Gastroesophageal sphincter (tissue), 4 donors: ENCODE measurements around the gene LYSMD4. TPM values are rescaled to one million over a fixed set of nuclear protein-coding genes. Genes with fewer than 3 reads are reported as not detected.

Experiments
- ATAC-seq: fragments of 150-250 bp; one replicate; pipeline ENCODE4 v1.9.1; 2016; ENCODE audit warnings: mild to moderate bottlenecking, moderate library complexity
- H3K27ac ChIP-seq, 4 donors: fragments of 200-600 bp; sonication (generic) in 3 of 4; 1 replicate in 3 of 4; 2 replicates in 1 of 4; pipeline ENCODE4 v1.5.1; 2016 to 2019
- H3K27me3 ChIP-seq: fragments of 200-600 bp; sonication (generic); one replicate; pipeline ENCODE4 v1.5.1; 2019
- H3K36me3 ChIP-seq, 2 donors: fragments of 200-600 bp; sonication (generic); one replicate each; pipeline ENCODE4 v1.5.1; 2019; ENCODE audit warnings: control low read depth in 1 of 2
- H3K4me1 ChIP-seq, 3 donors: fragments of 200-600 bp; sonication (generic); 1 replicate in 2 of 3; 2 replicates in 1 of 3; pipeline ENCODE4 v1.5.1; 2016 to 2019; ENCODE audit warnings: control low read depth in 2 of 3
- H3K4me3 ChIP-seq, 2 donors: fragments of 200-600 bp; sonication (generic); one replicate each; pipeline ENCODE4 v1.5.1; 2019; ENCODE audit warnings: mild to moderate bottlenecking in 1 of 2, moderate library complexity in 1 of 2
- H3K9me3 ChIP-seq, 3 donors: fragments of 200-600 bp; sonication (generic); one replicate each; pipeline ENCODE4 v1.5.1; 2017 to 2019; ENCODE audit warnings: control low read depth in 2 of 3
- CTCF ChIP-seq, 4 experiments: fragments of 200-600 bp in 2 of 4; fragments of 450-650 bp in 2 of 4; sonication (generic) in 1 of 4; IDR thresholded peaks; one replicate each; pipeline ENCODE4 v1.5.1; 2017 to 2019; ENCODE audit warnings: antibody characterized with exemption in 4 of 4, mild to moderate bottlenecking in 2 of 4, moderate library complexity in 2 of 4
- EP300 ChIP-seq: sonication (generic); formaldehyde crosslinking; IDR thresholded peaks from one replicate; pipeline ENCODE4 v1.6.1; 2017; ENCODE audit warnings: antibody characterized with exemption, mild to moderate bottlenecking
- POLR2A ChIP-seq, 2 donors: fragments of 450-650 bp; IDR thresholded peaks; one replicate each; pipeline ENCODE4 v1.6.1; 2017; ENCODE audit warnings: antibody characterized with exemption in 2 of 2, mild to moderate bottlenecking in 2 of 2, moderate library complexity in 1 of 2
- POLR2AphosphoS5 ChIP-seq: sonication (generic); formaldehyde crosslinking; IDR thresholded peaks from one replicate; pipeline ENCODE4 v1.6.1; 2017; ENCODE audit warnings: antibody characterized with exemption
- WGBS, 2 donors: methylation state at CpG; one replicate each; pipeline ENCODE4 v1.1.5; 2018; ENCODE audit warnings: low coverage in 1 of 2; 5-methylcytosine and 5-hydroxymethylcytosine counted together
- total RNA-seq, 4 donors: library from RNA; depleted of rRNA; stranded (reverse); fragments of >200 nt; gene quantifications; one replicate each; pipeline ENCODE4 v1.1.0, GENCODE V29; 2016

LYSMD4 gene
- total RNA-seq, 4 donors from 2014 or later = 7.6 to 18.7 (median 13.6) TPM

GRCh38 chr15:99708563-99708962 is 24.7 kb downstream of the LYSMD4 start:
- WGBS, 2 donors = 15 to 20% methylated on average over 7 of the region's 7 CpGs
- H3K4me3 ChIP-seq = no peak overlapping the region
- peak; percentile 87 for ATAC-seq
- peaks cover 5 to 66% (median 33%) of the 10 kb centered on the region in 3 donors for H3K4me1 ChIP-seq
- no peaks in the 10 kb centered on the region for H3K9me3 ChIP-seq
- no peaks in the 10 kb centered on the region for H3K27me3 ChIP-seq
- peak overlapping the region in 3 of 4 donors; percentile 63 to 75 (median 64) for H3K27ac ChIP-seq
- H3K36me3 ChIP-seq = peaks cover 0 to 35% of the 10 kb centered on the region in 2 donors
- peak; percentile 65 for TF ChIP-seq POLR2AphosphoS5
- TF ChIP-seq CTCF (IDR thresholded peaks at IDR 0.05) = no peak

- no peak for TF ChIP-seq POLR2AphosphoS5
- TF ChIP-seq EP300 = no peak
- no peak for TF ChIP-seq POLR2A (IDR thresholded peaks at IDR 0.05)
- TF ChIP-seq CTCF (IDR thresholded peaks at IDR 0.05) = no peak
- WGBS, 2 donors = 42 to 46% methylated on average over 11 of the region's 11 CpGs
- Histone ChIP-seq H3K9me3 (no peaks in the 10 kb centered on the region), H3K27ac (peak overlapping the region; percentile 36 to 75 (median 64)), H3K27me3 (no peaks in the 10 kb centered on the region), H3K36me3 (peaks cover 0 to 29% of the 10 kb centered on the region in 2 donors), H3K4me3 (peak overlapping the region in 1 of 2 donors; percentile 8), H3K4me1 (peaks cover 5 to 74% (median 33%) of the 10 kb centered on the region in 3 donors)
- ATAC-seq = no peak
Observed at GRCh38 chr15:99707473-99708270, 25.6 kb downstream of the LYSMD4 start.

- TF ChIP-seq POLR2AphosphoS5 = no peak
- no peak for TF ChIP-seq CTCF (IDR thresholded peaks at IDR 0.05)
- TF ChIP-seq POLR2A (IDR thresholded peaks at IDR 0.05) = no peak
- no peak for TF ChIP-seq EP300
- Histone ChIP-seq H3K4me1 (peaks cover 5 to 67% (median 30%) of the 10 kb centered on the region in 3 donors), H3K36me3 (peaks cover 0 to 20% of the 10 kb centered on the region in 2 donors), H3K27ac (peak overlapping the region; percentile 36 to 75 (median 64)), H3K27me3 (no peaks in the 10 kb centered on the region), H3K4me3 (no peak overlapping the region), H3K9me3 (no peaks in the 10 kb centered on the region)
- 65 to 77% methylated on average over 10 of the region's 10 CpGs for WGBS, 2 donors
- ATAC-seq = no peak
Observed at GRCh38 chr15:99706557-99707303, 26.5 kb downstream of the LYSMD4 start.

- H3K9me3 ChIP-seq = no peaks in the 10 kb centered on the region
- 23 to 34% methylated on average over 3 of the region's 3 CpGs for WGBS, 2 donors
- TF ChIP-seq CTCF (IDR thresholded peaks at IDR 0.05) (peak; percentile 55 to 91 (median 81)), EP300 (no peak), POLR2AphosphoS5 (peak; percentile 25)
Observed at GRCh38 chr15:99704444-99704838, 28.8 kb downstream of the LYSMD4 start.

More at GRCh38 chr15:99704444-99704838, 28.8 kb downstream of the LYSMD4 start:
- Histone ChIP-seq H3K4me3 (no peak overlapping the region), H3K4me1 (peaks cover 5 to 47% (median 21%) of the 10 kb centered on the region in 3 donors), H3K27me3 (no peaks in the 10 kb centered on the region), H3K36me3 (no peaks in the 10 kb centered on the region), H3K27ac (peak overlapping the region; percentile 71 to 93 (median 77))
- ATAC-seq = peak; percentile 74
